ACC112 (cell line): ENCODE measurements around the gene RXRA.

Source experiments
- H2AFZ ChIP-seq: fragments of 200-600 bp; sonication (generic); one replicate; pipeline ENCODE4 v1.6.0; 2017; ENCODE audit warnings: antibody characterized with exemption, low read length; ENCODE audit not compliant: unreplicated experiment
- H3K27ac ChIP-seq: fragments of 200-600 bp; sonication (generic); 2 replicates; pipeline ENCODE4 v1.5.1; 2014; ENCODE audit warnings: low read depth, mild to moderate bottlenecking, antibody characterized with exemption, low read length, moderate library complexity
- H3K27me3 ChIP-seq: fragments of 200-600 bp; sonication (generic); 2 replicates; pipeline ENCODE4 v1.6.1; 2014; ENCODE audit warnings: mild to moderate bottlenecking, antibody characterized with exemption, low read length, moderate library complexity, mixed read lengths; ENCODE audit not compliant: insufficient read depth
- H3K36me3 ChIP-seq: fragments of 200-600 bp; sonication (generic); 2 replicates; pipeline ENCODE4 v1.6.1; 2016; ENCODE audit warnings: mild to moderate bottlenecking, antibody characterized with exemption, low read length, moderate library complexity, mixed read lengths; ENCODE audit not compliant: insufficient read depth
- H3K4me1 ChIP-seq: fragments of 200-600 bp; sonication (generic); one replicate; pipeline ENCODE4 v1.6.1; 2016; ENCODE audit warnings: low read length, mixed read lengths; ENCODE audit not compliant: insufficient read depth, unreplicated experiment, control insufficient read depth
- H3K4me3 ChIP-seq: fragments of 200-600 bp; sonication (generic); 2 replicates; pipeline ENCODE4 v1.5.1; 2014; ENCODE audit warnings: mild to moderate bottlenecking, low read depth, low read length
- H3K79me2 ChIP-seq: fragments of 200-600 bp; sonication (generic); one replicate; pipeline ENCODE4 v1.6.0; 2016; ENCODE audit warnings: low read length; ENCODE audit not compliant: control insufficient read depth, unreplicated experiment, insufficient read depth

RXRA gene

DNA sequence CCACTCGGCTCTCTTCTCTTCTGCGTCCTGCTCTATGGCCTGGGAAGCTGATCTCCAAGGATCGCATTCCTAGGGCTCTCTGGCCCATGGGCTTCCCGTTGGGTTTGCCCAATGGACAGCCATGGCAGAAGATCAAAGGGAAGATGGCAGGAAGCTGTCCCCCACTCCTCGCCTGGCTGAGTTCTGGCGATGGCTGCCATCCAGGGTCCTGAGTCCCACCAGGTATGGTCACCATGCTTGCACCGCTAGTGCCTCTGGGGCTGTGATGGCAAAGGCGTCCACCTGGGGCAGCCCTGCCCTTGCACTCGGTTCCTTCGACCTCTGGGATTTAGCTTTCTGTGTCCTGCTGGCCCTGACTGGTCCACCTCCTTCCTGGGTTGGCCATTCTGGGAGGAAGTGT is 156.0 kb downstream of the RXRA start:
- Histone ChIP-seq H3K4me1 (no peaks in the 10 kb centered on the region), H3K36me3 (no peaks in the 10 kb centered on the region), H3K27me3 (no peaks in the 10 kb centered on the region), H3K27ac (no peak overlapping the region), H3K79me2 (no peaks in the 10 kb centered on the region), H2AFZ (no peak overlapping the region), H3K4me3 (no peak overlapping the region)

DNA sequence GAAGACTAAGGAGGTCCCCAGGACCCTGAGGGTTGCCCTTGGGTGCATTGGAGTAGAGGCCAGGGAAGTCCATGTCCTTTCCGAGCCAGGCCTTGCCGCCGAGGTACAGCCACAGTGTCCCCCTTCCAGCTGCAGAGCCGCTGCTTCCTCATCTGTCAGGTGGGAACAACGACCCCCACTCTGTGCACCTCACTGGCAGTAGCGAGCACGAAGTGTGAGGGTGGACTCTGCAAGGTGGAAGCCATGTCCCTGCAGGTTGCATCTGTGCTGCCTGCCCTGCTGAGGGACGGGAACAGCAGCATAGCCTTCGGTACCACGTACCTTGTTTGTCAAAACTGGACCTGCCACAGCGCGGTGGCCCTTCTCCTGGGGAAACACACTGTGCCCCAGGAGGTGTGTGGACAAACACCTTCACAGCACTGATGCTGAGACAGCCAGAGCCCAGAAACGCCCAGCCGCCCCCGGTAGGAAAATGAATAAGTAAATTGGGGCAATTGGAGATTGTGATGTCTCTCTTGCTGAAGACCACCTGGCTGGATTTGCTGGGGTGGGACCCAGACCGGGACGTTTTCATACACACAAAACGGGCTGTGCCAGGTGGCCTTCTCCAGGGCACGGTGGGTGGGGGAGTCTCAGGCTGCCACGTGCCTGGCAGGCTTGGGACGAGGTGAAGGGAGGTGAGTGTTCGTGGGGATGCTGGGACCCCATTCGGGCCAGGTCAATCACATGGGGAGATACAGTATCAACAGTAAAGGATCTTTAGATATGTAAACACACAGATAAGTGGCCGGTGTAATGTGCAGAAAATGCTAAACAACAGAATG is 157.3 kb downstream of the RXRA start:
- Histone ChIP-seq H3K27ac (no peak overlapping the region), H3K4me1 (no peaks in the 10 kb centered on the region), H3K36me3 (no peaks in the 10 kb centered on the region), H3K27me3 (no peaks in the 10 kb centered on the region), H3K4me3 (no peak overlapping the region), H2AFZ (no peak overlapping the region), H3K79me2 (no peaks in the 10 kb centered on the region)

DNA sequence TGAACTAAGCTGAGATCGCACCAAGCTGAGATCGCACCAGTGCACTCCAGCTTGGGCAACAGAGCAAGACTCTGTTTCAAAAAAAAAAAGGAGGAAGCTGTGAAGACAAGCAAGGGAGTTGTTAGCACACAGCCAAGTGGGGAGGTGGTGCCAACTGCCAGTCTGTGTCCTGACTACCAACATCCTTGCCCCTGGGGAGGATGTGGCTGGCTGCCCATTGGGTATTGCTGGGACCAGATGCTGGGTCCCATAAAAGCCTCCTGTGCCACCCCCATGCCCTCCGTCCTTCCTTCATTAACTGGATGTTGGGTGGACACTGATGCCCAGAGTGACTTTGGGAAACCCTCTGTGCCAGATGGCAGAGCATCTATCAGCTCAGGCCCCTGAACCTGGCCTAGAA is 158.2 kb downstream of the RXRA start:
- no peak overlapping the region for H2AFZ ChIP-seq
- no peak overlapping the region for H3K4me3 ChIP-seq
- no peak overlapping the region for H3K27ac ChIP-seq
- H3K27me3 ChIP-seq, result no peaks in the 10 kb centered on the region
- H3K36me3 ChIP-seq, result no peaks in the 10 kb centered on the region
- H3K4me1 ChIP-seq, result no peaks in the 10 kb centered on the region
- no peaks in the 10 kb centered on the region for H3K79me2 ChIP-seq

DNA sequence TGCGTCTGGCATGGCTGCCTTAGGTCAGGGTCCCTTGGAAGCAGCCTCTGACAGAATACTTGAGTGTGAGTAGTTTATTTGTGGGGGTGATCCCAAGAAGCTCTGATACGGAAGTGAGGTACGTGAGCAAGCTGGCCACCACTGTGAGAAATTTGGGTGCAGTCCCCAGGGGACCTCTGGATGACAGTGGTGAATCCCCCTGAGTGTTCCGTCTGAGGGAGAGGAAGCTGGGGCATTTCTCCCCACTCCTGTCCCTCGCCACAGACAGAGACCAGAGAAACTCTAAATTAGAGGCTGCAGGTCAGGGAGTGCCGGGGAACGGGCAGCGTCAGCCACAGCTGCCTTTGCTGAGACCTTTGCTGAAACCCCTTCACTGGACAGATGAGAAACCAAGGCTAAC is 159.4 kb downstream of the RXRA start:
- H3K4me1 ChIP-seq, result no peaks in the 10 kb centered on the region

DNA sequence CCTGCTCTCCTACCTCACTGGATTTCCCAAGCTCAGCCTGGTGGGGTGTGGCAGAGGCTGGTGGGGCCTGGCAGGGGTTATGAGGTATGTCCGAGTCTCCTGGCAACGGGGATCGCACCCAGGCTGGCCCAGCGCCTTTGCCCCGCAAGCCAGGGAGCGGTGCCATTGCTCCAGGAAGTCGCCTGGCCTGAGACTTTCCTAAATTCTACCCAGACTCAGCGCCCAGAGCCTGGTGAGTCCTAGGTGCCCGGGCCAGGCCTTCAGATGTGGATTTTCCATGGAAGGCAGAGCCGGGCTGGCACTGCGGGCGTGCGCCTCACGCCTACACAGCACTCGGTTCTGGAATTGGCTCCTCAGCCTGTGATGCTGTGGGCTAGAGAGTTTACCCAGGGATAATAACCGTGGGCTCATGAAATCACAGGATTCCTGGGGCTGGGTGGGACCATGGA is 159.9 kb downstream of the RXRA start:
- H3K79me2 ChIP-seq, result no peaks in the 10 kb centered on the region
- H3K4me3 ChIP-seq, result no peak overlapping the region
- H3K36me3 ChIP-seq, result no peaks in the 10 kb centered on the region
- no peaks in the 10 kb centered on the region for H3K4me1 ChIP-seq
- no peak overlapping the region for H3K27ac ChIP-seq
- H3K27me3 ChIP-seq, result no peaks in the 10 kb centered on the region
- H2AFZ ChIP-seq, result no peak overlapping the region

More for the DNA sequence above, 159.4 kb downstream of the RXRA start:
- H3K4me3 ChIP-seq, result no peak overlapping the region
- H3K79me2 ChIP-seq, result no peaks in the 10 kb centered on the region
- H3K27me3 ChIP-seq, result no peaks in the 10 kb centered on the region
- no peak overlapping the region for H3K27ac ChIP-seq
- no peaks in the 10 kb centered on the region for H3K36me3 ChIP-seq
- H2AFZ ChIP-seq, result no peak overlapping the region

GRCh38 chr9:134486596-134486995 is 160.3 kb downstream of the RXRA start:
- Histone ChIP-seq H3K27me3 (no peaks in the 10 kb centered on the region), H3K79me2 (no peaks in the 10 kb centered on the region), H3K4me1 (no peaks in the 10 kb centered on the region), H3K4me3 (no peak overlapping the region), H3K27ac (no peak overlapping the region), H3K36me3 (no peaks in the 10 kb centered on the region), H2AFZ (no peak overlapping the region)
